Retinal pigment epithelial cell (primary cell): ENCODE measurements around the gene IFT74.

ENCODE experiments used
- DNase-seq: peaks from one replicate; pipeline ENCODE4 v3.0.0-alpha.2; 2010; ENCODE audit warnings: low read depth
- H3K4me3 ChIP-seq: 2 replicates; pipeline ENCODE4 v1.5.1; 2011; ENCODE audit warnings: mild to moderate bottlenecking, low read length, control low read depth, moderate library complexity
- CTCF ChIP-seq: conservative IDR thresholded peaks from 2 replicates; pipeline ENCODE4 v1.5.1; 2011; ENCODE audit warnings: low read depth, low read length, control low read depth, inconsistent platforms

IFT74 gene

GRCh38 chr9:27042476-27042875 lies 86.3 kb downstream of the IFT74 start:
- no peak for TF ChIP-seq CTCF

GRCh38 chr9:27043176-27043575 lies 87.0 kb downstream of the IFT74 start:
- no peak for TF ChIP-seq CTCF

More at GRCh38 chr9:27042476-27042875, 86.3 kb downstream of the IFT74 start:
- H3K4me3 ChIP-seq: no peak overlapping the region
- no peak for DNase-seq

GRCh38 chr9:27047136-27047535 lies 90.9 kb downstream of the IFT74 start:
- no peak for DNase-seq
- no peak overlapping the region for H3K4me3 ChIP-seq
- no peak for TF ChIP-seq CTCF

More at GRCh38 chr9:27043176-27043575, 87.0 kb downstream of the IFT74 start:
- no peak overlapping the region for H3K4me3 ChIP-seq
- no peak for DNase-seq

- no peak for DNase-seq
- TF ChIP-seq CTCF: no peak
- H3K4me3 ChIP-seq: no peak overlapping the region
Observed at GRCh38 chr9:27053369-27054022, 97.3 kb downstream of the IFT74 start.

- no peak for DNase-seq
- TF ChIP-seq CTCF: no peak
- no peak overlapping the region for H3K4me3 ChIP-seq
Observed at GRCh38 chr9:27054125-27054524, 97.9 kb downstream of the IFT74 start.

- H3K4me3 ChIP-seq: no peak overlapping the region
- no peak for DNase-seq
- TF ChIP-seq CTCF: no peak
Observed at GRCh38 chr9:27054841-27055240, 98.6 kb downstream of the IFT74 start.

GRCh38 chr9:27059412-27059811 lies 103.2 kb downstream of the IFT74 start:
- no peak for TF ChIP-seq CTCF
- H3K4me3 ChIP-seq: no peak overlapping the region
- DNase-seq: no peak
